NCI-H2081 (cell line): ENCODE data around the gene LGMN.

Source experiments
- DNase-seq, 2 experiments: peaks; one replicate each; lab custom pipeline; 2025; lab: John Stamatoyannopoulos, UW

The LGMN gene

GRCh38 chr14:92675976-92676375 lies 72.5 kb downstream of the LGMN start:
- no peak for DNase-seq

- no peak for DNase-seq
These were observed 73.0 kb downstream of the LGMN start for GRCh38 chr14:92675421-92675820.

GRCh38 chr14:92673601-92674150 lies 74.8 kb downstream of the LGMN start:
- no peak for DNase-seq

GRCh38 chr14:92670643-92671366 lies 77.6 kb downstream of the LGMN start:
- no peak for DNase-seq

GRCh38 chr14:92670160-92670559 lies 78.3 kb downstream of the LGMN start:
- DNase-seq: peak in 1 of 2 experiments; percentile 32

- DNase-seq: no peak
These were observed 80.0 kb downstream of the LGMN start for GRCh38 chr14:92668276-92668973.

GRCh38 chr14:92666251-92666650 lies 82.2 kb downstream of the LGMN start:
- no peak for DNase-seq

- no peak for DNase-seq
These were observed 82.7 kb downstream of the LGMN start for GRCh38 chr14:92665661-92666110.

GRCh38 chr14:92663049-92663448 lies 85.4 kb downstream of the LGMN start:
- no peak for DNase-seq

- DNase-seq: no peak
These were observed 87.9 kb downstream of the LGMN start for GRCh38 chr14:92660571-92660970.

GRCh38 chr14:92659765-92660561 lies 88.5 kb downstream of the LGMN start:
- DNase-seq: no peak

- DNase-seq: no peak
These were observed 89.7 kb downstream of the LGMN start for GRCh38 chr14:92658684-92659083.

GRCh38 chr14:92658160-92658559 lies 90.3 kb downstream of the LGMN start:
- no peak for DNase-seq

- no peak for DNase-seq
These were observed 90.8 kb downstream of the LGMN start for GRCh38 chr14:92657457-92658142.

- DNase-seq: no peak
These were observed 91.9 kb downstream of the LGMN start for GRCh38 chr14:92656306-92657081.

- no peak for DNase-seq
These were observed 92.8 kb downstream of the LGMN start for GRCh38 chr14:92655419-92656201.

GRCh38 chr14:92654239-92654901 lies 94.1 kb downstream of the LGMN start:
- DNase-seq: no peak
